Neuronal stem cell (in vitro differentiated cells): ENCODE results near the gene NECTIN1.

ENCODE experiments used
- DNase-seq: peaks from one replicate; pipeline ENCODE4 v3.0.0-alpha.2; 2013; ENCODE audit warnings: low spot score
- H2AFZ ChIP-seq: one replicate; pipeline ENCODE4 v1.6.1; 2013; ENCODE audit warnings: mild to moderate bottlenecking, low read length, inconsistent platforms
- H2AK5ac ChIP-seq: 2 replicates; pipeline ENCODE4 v1.6.1; 2013; ENCODE audit warnings: low read depth, mild to moderate bottlenecking, inconsistent platforms, low read length, moderate library complexity, mixed read lengths
- H2BK120ac ChIP-seq: 2 replicates; pipeline ENCODE4 v1.6.1; 2013; ENCODE audit warnings: low read depth, mild to moderate bottlenecking, inconsistent platforms, low read length, moderate library complexity, mixed read lengths
- H2BK12ac ChIP-seq: one replicate; pipeline ENCODE4 v1.6.1; 2013; ENCODE audit warnings: low read length, inconsistent platforms
- H2BK15ac ChIP-seq: 2 replicates; pipeline ENCODE4 v1.6.1; 2013; ENCODE audit warnings: mild to moderate bottlenecking, low read length, inconsistent platforms, mixed read lengths
- H2BK5ac ChIP-seq: one replicate; pipeline ENCODE4 v1.6.1; 2013; ENCODE audit warnings: inconsistent platforms, mild to moderate bottlenecking, low read length, moderate library complexity
- H3K14ac ChIP-seq: one replicate; pipeline ENCODE4 v1.6.1; 2013; ENCODE audit warnings: low read length, inconsistent platforms
- H3K18ac ChIP-seq: 2 replicates; pipeline ENCODE4 v1.6.1; 2013; ENCODE audit warnings: low read length, inconsistent platforms
- H3K23ac ChIP-seq: 2 replicates; pipeline ENCODE4 v1.6.1; 2013; ENCODE audit warnings: low read depth, mild to moderate bottlenecking, mixed read lengths, low read length, inconsistent platforms; ENCODE audit not compliant: poor library complexity
- H3K27ac ChIP-seq: replicated peaks from 3 replicates; pipeline ENCODE4 v1.5.1; 2013; ENCODE audit warnings: low read length, inconsistent platforms
- H3K27me3 ChIP-seq, 3 experiments: 2 replicates each; pipeline ENCODE4 v1.6.1; 2013; ENCODE audit warnings: low read length in 3 of 3, mild to moderate bottlenecking in 2 of 3, inconsistent platforms in 1 of 3, low read depth in 1 of 3, mixed read lengths in 1 of 3, moderate library complexity in 1 of 3; ENCODE audit not compliant: control insufficient read depth in 3 of 3, insufficient read depth in 3 of 3
- H3K36me3 ChIP-seq, 2 donors: replicated peaks in 1 of 2; 2 replicates each; pipeline ENCODE4 v1.6.1; 2013; ENCODE audit warnings: low read length in 2 of 2; ENCODE audit not compliant: control insufficient read depth in 2 of 2, insufficient read depth in 2 of 2
- H3K4ac ChIP-seq: 2 replicates; pipeline ENCODE4 v1.6.1; 2013; ENCODE audit warnings: inconsistent platforms, mild to moderate bottlenecking, low read length, moderate library complexity
- H3K4me1 ChIP-seq, 2 donors: 1 replicate in 1 of 2; 2 replicates in 1 of 2; pipeline ENCODE4 v1.6.1; 2013; ENCODE audit warnings: low read length in 2 of 2, low read depth in 1 of 2; ENCODE audit not compliant: control insufficient read depth in 2 of 2, insufficient read depth in 1 of 2
- H3K4me2 ChIP-seq: one replicate; pipeline ENCODE4 v1.6.1; 2013; ENCODE audit warnings: mild to moderate bottlenecking, low read length, inconsistent platforms; ENCODE audit not compliant: insufficient read depth, poor library complexity, severe bottlenecking
- H3K4me3 ChIP-seq, 2 donors: 2 replicates each; pipeline ENCODE4 v1.5.1; 2013; ENCODE audit warnings: low read length in 2 of 2, mild to moderate bottlenecking in 2 of 2, inconsistent platforms in 1 of 2, moderate library complexity in 1 of 2
- H3K79me1 ChIP-seq: one replicate; pipeline ENCODE4 v1.6.1; 2013; ENCODE audit warnings: low read depth, mild to moderate bottlenecking, inconsistent platforms, low read length, moderate library complexity
- H3K9ac ChIP-seq: one replicate; pipeline ENCODE4 v1.6.1; 2013; ENCODE audit warnings: mild to moderate bottlenecking, low read depth, low read length, inconsistent platforms; ENCODE audit not compliant: poor library complexity
- H3K9me3 ChIP-seq, 2 donors: replicated peaks in 1 of 2; 2 replicates each; pipeline versions ENCODE3 to v1.6.1; 2013; ENCODE audit warnings: low read length in 2 of 2, mild to moderate bottlenecking in 2 of 2, inconsistent platforms in 1 of 2, low read depth in 1 of 2, mixed read lengths in 1 of 2, moderate library complexity in 1 of 2; ENCODE audit not compliant: control insufficient read depth in 2 of 2, insufficient read depth in 1 of 2
- H4K8ac ChIP-seq: one replicate; pipeline ENCODE4 v1.6.1; 2013; ENCODE audit warnings: low read depth, mild to moderate bottlenecking, inconsistent platforms, low read length, moderate library complexity
- H4K91ac ChIP-seq: one replicate; pipeline ENCODE4 v1.6.1; 2013; ENCODE audit warnings: low read length, low read depth, mild to moderate bottlenecking, inconsistent platforms; ENCODE audit not compliant: poor library complexity
- WGBS, 2 donors: extraction: QIAGEN DNeasy Blood & Tissue Kit; methylation state at CpG; one replicate each; pipeline ENCODE4 v1.1.7; 2013; ENCODE audit warnings: missing lambda C conversion rate in 2 of 2, mixed read lengths in 1 of 2; ENCODE audit not compliant: insufficient read length in 2 of 2, insufficient replicate concordance in 1 of 2; ENCODE audit errors: extremely low coverage in 2 of 2; 5-methylcytosine and 5-hydroxymethylcytosine counted together

NECTIN1 gene

GRCh38 chr11:119693253-119693815 is 35.7 kb downstream of the NECTIN1 start:
- Histone ChIP-seq H4K91ac (no peak overlapping the region), H3K9me3 (no peaks in the 10 kb centered on the region), H3K23ac (no peak overlapping the region), H2BK5ac (no peak overlapping the region), H2BK15ac (no peak overlapping the region), H3K27ac (no peak overlapping the region), H3K36me3 (no peaks in the 10 kb centered on the region), H3K4me2 (no peak overlapping the region), H3K9ac (no peak overlapping the region), H4K8ac (no peak overlapping the region), H2AFZ (no peak overlapping the region), H3K79me1 (peaks cover 11% of the 10 kb centered on the region), H2BK12ac (no peak overlapping the region), H3K4me3 (no peak overlapping the region), H3K18ac (no peak overlapping the region), H2AK5ac (no peak overlapping the region), H3K4me1 (peaks cover 7 to 43% of the 10 kb centered on the region in 2 donors), H3K4ac (no peak overlapping the region), H2BK120ac (no peak overlapping the region), H3K14ac (no peak overlapping the region), H3K27me3 (no peaks in the 10 kb centered on the region)
- no peak for DNase-seq
- no CpG with 5 or more reads among the region's 7 CpGs for WGBS, 2 donors

GRCh38 chr11:119692540-119692820 is 36.5 kb downstream of the NECTIN1 start:
- Histone ChIP-seq H3K79me1 (peaks cover 11% of the 10 kb centered on the region), H4K8ac (no peak overlapping the region), H4K91ac (no peak overlapping the region)

GRCh38 chr11:119691701-119692539 is 37.1 kb downstream of the NECTIN1 start:
- Histone ChIP-seq H3K4me3 (no peak overlapping the region), H2BK5ac (peak overlapping the region; percentile 33), H3K9ac (peak overlapping the region; percentile 31), H3K18ac (peak overlapping the region; percentile 30), H3K79me1 (peaks cover 11% of the 10 kb centered on the region), H3K27ac (no peak overlapping the region), H3K23ac (no peak overlapping the region), H2BK12ac (no peak overlapping the region), H2BK15ac (no peak overlapping the region), H4K8ac (no peak overlapping the region), H3K14ac (peak overlapping the region; percentile 48), H2AK5ac (peak overlapping the region; percentile 72), H3K4me2 (peak overlapping the region; percentile 19), H3K9me3 (no peaks in the 10 kb centered on the region), H3K4ac (no peak overlapping the region), H3K36me3 (no peaks in the 10 kb centered on the region), H2BK120ac (no peak overlapping the region), H4K91ac (no peak overlapping the region), H3K27me3 (no peaks in the 10 kb centered on the region), H2AFZ (no peak overlapping the region), H3K4me1 (peaks cover 19 to 53% of the 10 kb centered on the region in 2 donors)
- DNase-seq = no peak
- WGBS, 2 donors = no CpG with 5 or more reads among the region's 27 CpGs

More at GRCh38 chr11:119692540-119692820, 36.5 kb downstream of the NECTIN1 start:
- H3K9me3 ChIP-seq = no peaks in the 10 kb centered on the region
- H3K4ac ChIP-seq = no peak overlapping the region
- H2BK15ac ChIP-seq = no peak overlapping the region
- DNase-seq = no peak
- H2BK5ac ChIP-seq = no peak overlapping the region
- no peak overlapping the region for H3K23ac ChIP-seq
- H3K14ac ChIP-seq = peak overlapping the region; percentile 48
- H2AFZ ChIP-seq = no peak overlapping the region
- H2BK120ac ChIP-seq = no peak overlapping the region
- peak overlapping the region; percentile 19 for H3K4me2 ChIP-seq
- no peak overlapping the region for H3K9ac ChIP-seq
- no peak overlapping the region for H3K27ac ChIP-seq
- no peak overlapping the region for H2AK5ac ChIP-seq
- WGBS, 2 donors = no CpG with 5 or more reads among the region's 2 CpGs
- no peaks in the 10 kb centered on the region for H3K27me3 ChIP-seq
- H3K36me3 ChIP-seq = no peaks in the 10 kb centered on the region
- peaks cover 13 to 50% of the 10 kb centered on the region in 2 donors for H3K4me1 ChIP-seq
- H3K4me3 ChIP-seq = no peak overlapping the region
- H2BK12ac ChIP-seq = no peak overlapping the region
- H3K18ac ChIP-seq = peak overlapping the region; percentile 68

GRCh38 chr11:119691020-119691666 is 37.9 kb downstream of the NECTIN1 start:
- Histone ChIP-seq H4K91ac (no peak overlapping the region), H3K9ac (peak overlapping the region; percentile 7), H3K23ac (peak overlapping the region; percentile 12), H3K18ac (peak overlapping the region; percentile 32), H3K4me1 (peaks cover 16 to 50% of the 10 kb centered on the region in 2 donors), H3K27ac (no peak overlapping the region), H3K14ac (no peak overlapping the region), H3K4me2 (no peak overlapping the region), H3K4me3 (no peak overlapping the region), H2BK120ac (no peak overlapping the region), H3K36me3 (no peaks in the 10 kb centered on the region), H2BK12ac (no peak overlapping the region), H2AFZ (no peak overlapping the region), H4K8ac (no peak overlapping the region), H3K9me3 (no peaks in the 10 kb centered on the region), H3K4ac (no peak overlapping the region), H3K79me1 (peaks cover 11% of the 10 kb centered on the region), H3K27me3 (no peaks in the 10 kb centered on the region), H2AK5ac (peak overlapping the region; percentile 72), H2BK15ac (no peak overlapping the region), H2BK5ac (peak overlapping the region; percentile 33)
- no CpG with 5 or more reads among the region's 9 CpGs for WGBS, 2 donors
- no peak for DNase-seq
